IMR-90 (cell line): Measurements from ENCODE around the gene NPC1.
"Not testable (repeated sequence)": the region's sequence is repeated elsewhere in the genome, so short reads cannot be mapped to it uniquely, and the experiment has no call there.

Source experiments
- BHLHE40 ChIP-seq: fragments of 150-350 bp; IDR thresholded peaks from 2 replicates; pipeline ENCODE4 v1.6.1; 2016; ENCODE audit warnings: mild to moderate bottlenecking, low read depth, low read length
- CEBPB ChIP-seq: IDR thresholded peaks from 2 replicates; pipeline ENCODE4 v1.6.1; 2012; ENCODE audit warnings: low read depth, low read length, improper control_type of control experiment
- CHD1 ChIP-seq: IDR thresholded peaks from 2 replicates; pipeline ENCODE4 v1.6.1; 2012; ENCODE audit warnings: low read depth, low read length, improper control_type of control experiment
- FOS ChIP-seq: fragments of 150-350 bp; IDR thresholded peaks from 2 replicates; pipeline ENCODE4 v1.6.1; 2016; ENCODE audit warnings: low read depth, low read length
- MAFK ChIP-seq: IDR thresholded peaks from 2 replicates; pipeline ENCODE4 v1.6.1; 2012; ENCODE audit warnings: low read depth, low read length, improper control_type of control experiment
- MAZ ChIP-seq: IDR thresholded peaks from 2 replicates; pipeline ENCODE4 v1.6.1; 2012; ENCODE audit warnings: low read depth, mild to moderate bottlenecking, low read length, improper control_type of control experiment, moderate library complexity, borderline replicate concordance
- POLR2A ChIP-seq: IDR thresholded peaks from 2 replicates; pipeline ENCODE4 v1.6.1; 2012; ENCODE audit warnings: mild to moderate bottlenecking, low read depth, low read length
- RAD21 ChIP-seq: IDR thresholded peaks from 2 replicates; pipeline ENCODE4 v1.6.1; 2012; ENCODE audit warnings: low read length, improper control_type of control experiment
- RFX5 ChIP-seq: IDR thresholded peaks from 2 replicates; pipeline ENCODE4 v1.8.0; 2012; ENCODE audit warnings: low read depth, mild to moderate bottlenecking, low read length, moderate library complexity
- TF ChIP-seq, protein P1 (sequence below): fragments of 150-350 bp; IDR thresholded peaks from 2 replicates; pipeline ENCODE4 v1.6.1; 2017; ENCODE audit warnings: mild to moderate bottlenecking, antibody characterized with exemption, low read length, low read depth
- TF ChIP-seq, protein P2 (sequence below): conservative IDR thresholded peaks from 2 replicates; pipeline ENCODE4 v1.5.1; 2012; ENCODE audit warnings: mild to moderate bottlenecking, low read depth, low read length, improper control_type of control experiment

DNA sequence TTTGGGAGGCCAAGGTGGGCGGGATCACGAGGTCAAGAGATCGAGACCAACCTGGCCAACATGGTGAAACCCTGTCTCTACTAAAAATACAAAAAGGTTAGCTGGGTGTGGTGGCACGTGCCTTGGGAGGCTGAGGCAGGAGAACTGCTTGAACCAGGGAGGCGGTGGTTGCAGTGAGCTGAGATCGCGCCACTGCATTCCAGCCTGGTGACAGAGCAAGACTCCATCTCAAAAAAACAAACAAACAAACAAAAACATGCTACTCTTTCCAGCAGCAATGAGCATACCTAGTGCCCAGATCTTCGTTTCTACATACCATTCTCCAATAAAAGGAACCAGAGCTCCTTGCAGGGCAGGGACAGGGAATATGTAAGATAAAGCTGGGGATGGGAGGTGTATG lies 28.8 kb downstream of the NPC1 start:
- TF ChIP-seq POLR2A, MAZ, CEBPB, RAD21, FOS, CHD1, BHLHE40, MAFK, RFX5: not testable (repeated sequence)
- TF ChIP-seq, protein P1, sequence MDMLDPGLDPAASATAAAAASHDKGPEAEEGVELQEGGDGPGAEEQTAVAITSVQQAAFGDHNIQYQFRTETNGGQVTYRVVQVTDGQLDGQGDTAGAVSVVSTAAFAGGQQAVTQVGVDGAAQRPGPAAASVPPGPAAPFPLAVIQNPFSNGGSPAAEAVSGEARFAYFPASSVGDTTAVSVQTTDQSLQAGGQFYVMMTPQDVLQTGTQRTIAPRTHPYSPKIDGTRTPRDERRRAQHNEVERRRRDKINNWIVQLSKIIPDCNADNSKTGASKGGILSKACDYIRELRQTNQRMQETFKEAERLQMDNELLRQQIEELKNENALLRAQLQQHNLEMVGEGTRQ: not testable (repeated sequence)
- TF ChIP-seq, protein P2, sequence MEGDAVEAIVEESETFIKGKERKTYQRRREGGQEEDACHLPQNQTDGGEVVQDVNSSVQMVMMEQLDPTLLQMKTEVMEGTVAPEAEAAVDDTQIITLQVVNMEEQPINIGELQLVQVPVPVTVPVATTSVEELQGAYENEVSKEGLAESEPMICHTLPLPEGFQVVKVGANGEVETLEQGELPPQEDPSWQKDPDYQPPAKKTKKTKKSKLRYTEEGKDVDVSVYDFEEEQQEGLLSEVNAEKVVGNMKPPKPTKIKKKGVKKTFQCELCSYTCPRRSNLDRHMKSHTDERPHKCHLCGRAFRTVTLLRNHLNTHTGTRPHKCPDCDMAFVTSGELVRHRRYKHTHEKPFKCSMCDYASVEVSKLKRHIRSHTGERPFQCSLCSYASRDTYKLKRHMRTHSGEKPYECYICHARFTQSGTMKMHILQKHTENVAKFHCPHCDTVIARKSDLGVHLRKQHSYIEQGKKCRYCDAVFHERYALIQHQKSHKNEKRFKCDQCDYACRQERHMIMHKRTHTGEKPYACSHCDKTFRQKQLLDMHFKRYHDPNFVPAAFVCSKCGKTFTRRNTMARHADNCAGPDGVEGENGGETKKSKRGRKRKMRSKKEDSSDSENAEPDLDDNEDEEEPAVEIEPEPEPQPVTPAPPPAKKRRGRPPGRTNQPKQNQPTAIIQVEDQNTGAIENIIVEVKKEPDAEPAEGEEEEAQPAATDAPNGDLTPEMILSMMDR: not testable (repeated sequence)
